GM21786 (cell line): ENCODE measurements around the gene AIMP1.

Experiments
- ATAC-seq: cut with Tn5 transposase; IDR thresholded peaks from one replicate; pipeline ENCODE4 v1.9.1; 2021; ENCODE audit not compliant: unreplicated experiment

Gene AIMP1

GRCh38 chr4:106315968-106316772 is at the start of gene AIMP1, which contains the start of gene TBCK:
TSS of gene AIMP1 (plus strand) at chr4:106316550. CDS start at chr4:106325010, 8,460 bp downstream.
TSS of gene TBCK (minus strand) at chr4:106316209. CDS start at chr4:106308960, 7,249 bp downstream.
- ATAC-seq: peak; percentile 81

DNA sequence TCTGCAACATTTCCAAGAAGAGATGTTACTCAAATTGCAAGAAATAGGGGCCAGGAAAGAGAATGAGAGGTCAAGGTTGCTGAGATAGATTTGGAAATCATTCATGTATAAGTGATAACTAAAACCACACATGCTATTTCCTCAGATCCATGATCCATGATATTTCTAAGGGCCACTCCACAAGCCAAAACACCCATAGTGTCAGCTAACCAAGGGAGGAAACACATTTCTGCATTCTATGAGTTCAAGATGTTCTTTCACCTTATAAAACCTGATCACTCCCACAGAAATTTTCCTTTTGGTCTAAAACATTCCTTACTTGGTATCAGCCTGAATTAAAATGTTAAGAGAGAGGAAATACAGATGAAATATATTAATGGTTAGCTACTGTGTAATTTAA is 47.6 kb upstream of the AIMP1 start:
- no peak for ATAC-seq

GRCh38 chr4:106269711-106270110 is 46.6 kb upstream of the AIMP1 start:
- ATAC-seq: no peak

DNA sequence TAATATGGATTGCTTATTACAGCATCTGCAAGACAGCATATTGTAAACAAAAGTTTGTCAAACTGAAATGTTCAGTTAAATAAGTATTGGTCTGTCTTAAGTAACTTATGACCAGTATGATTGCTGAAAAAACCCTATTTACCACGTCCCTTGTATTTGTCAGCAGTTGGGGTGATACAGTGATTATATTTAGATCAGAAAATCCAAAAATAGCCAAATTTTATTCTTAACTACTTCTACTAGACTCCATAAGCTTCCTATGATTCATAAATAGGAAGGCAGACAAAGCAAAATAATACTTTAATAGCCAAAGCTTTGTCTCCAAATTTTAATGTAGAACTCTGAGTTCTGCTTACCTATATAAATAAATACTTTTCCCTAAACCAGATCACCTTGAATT is 45.6 kb upstream of the AIMP1 start:
- no peak for ATAC-seq

DNA sequence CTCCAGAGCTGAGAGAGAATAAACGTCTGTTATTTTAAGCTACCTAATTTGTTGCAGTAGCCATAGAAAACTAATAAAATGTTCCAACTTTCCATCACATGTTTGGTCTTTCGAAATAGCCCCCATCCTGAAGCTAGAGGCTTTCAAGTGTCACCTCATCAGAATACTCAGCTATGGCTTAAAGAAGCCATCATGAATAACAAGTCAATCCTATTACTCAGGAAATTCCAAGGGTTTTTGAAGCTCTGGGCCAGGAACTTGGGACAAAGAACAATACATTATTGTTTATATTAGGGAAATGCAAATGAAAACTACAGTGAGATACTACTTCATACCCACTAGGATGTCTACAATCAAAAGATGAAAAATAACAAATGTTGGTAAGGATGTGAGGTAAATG is 42.5 kb upstream of the AIMP1 start:
- ATAC-seq: no peak

GRCh38 chr4:106277140-106277675 is 39.1 kb upstream of the AIMP1 start:
- ATAC-seq: no peak

DNA sequence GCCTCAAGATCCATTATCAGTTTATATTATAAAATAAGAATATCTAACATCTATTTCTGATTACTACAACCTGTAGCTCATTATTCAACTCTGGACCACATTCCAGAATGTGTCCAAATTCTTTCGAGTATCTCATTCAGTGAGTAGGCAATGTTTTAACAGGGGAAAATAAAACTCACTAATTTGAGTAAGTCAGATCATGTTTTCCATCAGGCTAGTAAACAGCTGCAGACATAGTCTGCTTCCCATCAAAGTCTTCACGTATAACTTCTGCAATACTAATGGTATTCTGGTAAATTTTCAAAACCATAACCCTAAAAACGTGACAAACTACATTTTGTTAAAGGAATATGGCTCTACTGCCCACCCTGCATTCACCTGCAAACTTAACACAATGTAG is 32.1 kb upstream of the AIMP1 start:
- ATAC-seq: no peak

- no peak for ATAC-seq
Measured at GRCh38 chr4:106286611-106287010, 29.7 kb upstream of the AIMP1 start.

- ATAC-seq: no peak
Measured at GRCh38 chr4:106287353-106287969, 28.9 kb upstream of the AIMP1 start.

DNA sequence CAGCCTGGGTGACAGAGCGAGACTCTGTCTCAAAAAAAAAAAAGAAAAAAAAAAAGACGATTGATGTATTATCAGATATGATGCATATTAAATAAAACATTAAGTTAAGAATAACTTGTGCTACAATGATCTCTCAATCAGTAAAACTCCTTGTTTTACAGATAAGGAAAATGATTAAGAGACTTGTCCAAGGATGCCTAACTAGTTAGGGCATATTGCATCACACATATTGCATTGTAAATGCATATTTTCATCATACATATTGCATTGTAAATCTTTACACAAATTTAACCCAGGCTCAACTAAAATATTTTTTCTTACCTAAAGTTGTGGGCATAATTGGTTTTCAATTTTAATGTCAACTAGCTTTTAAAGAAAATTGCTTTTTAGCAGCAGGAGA is 26.6 kb upstream of the AIMP1 start:
- no peak for ATAC-seq

DNA sequence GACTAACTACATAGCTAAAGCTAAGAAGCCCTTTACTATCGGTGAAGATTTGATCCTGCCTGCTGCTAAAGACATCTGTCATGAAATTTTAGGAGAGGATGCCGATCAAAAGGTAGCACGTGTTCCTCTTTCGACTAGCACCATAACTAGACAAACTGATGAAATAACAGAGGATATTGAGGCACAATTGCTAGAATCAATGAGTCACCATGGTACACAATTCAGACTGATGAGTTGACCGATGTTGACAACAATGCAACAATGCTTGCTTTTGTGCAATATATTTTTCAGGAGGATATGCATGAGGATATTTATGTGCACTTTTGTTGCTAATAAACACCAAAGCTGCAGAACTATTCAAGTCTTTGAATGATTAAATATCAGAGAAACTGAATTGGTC is 24.7 kb upstream of the AIMP1 start:
- ATAC-seq: no peak

DNA sequence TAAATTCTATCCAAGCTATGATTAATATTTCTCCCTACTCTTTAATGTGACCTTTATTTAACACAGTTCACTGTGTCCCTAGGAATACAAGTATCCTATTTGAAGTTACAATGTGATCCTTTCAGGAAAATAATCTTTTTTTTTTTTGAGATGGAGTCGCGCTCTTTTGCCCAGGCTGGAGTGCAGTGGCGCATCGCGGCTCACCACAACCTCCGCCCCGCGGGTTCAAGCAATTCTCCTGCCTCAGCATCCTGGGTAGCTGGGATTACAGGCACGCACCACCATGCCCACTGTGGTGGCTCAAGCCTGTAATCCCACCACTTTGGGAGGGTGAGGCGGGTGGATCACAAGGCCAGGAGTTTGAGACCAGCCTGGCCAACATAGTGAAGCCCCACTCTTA is 22.3 kb upstream of the AIMP1 start:
- no peak for ATAC-seq

DNA sequence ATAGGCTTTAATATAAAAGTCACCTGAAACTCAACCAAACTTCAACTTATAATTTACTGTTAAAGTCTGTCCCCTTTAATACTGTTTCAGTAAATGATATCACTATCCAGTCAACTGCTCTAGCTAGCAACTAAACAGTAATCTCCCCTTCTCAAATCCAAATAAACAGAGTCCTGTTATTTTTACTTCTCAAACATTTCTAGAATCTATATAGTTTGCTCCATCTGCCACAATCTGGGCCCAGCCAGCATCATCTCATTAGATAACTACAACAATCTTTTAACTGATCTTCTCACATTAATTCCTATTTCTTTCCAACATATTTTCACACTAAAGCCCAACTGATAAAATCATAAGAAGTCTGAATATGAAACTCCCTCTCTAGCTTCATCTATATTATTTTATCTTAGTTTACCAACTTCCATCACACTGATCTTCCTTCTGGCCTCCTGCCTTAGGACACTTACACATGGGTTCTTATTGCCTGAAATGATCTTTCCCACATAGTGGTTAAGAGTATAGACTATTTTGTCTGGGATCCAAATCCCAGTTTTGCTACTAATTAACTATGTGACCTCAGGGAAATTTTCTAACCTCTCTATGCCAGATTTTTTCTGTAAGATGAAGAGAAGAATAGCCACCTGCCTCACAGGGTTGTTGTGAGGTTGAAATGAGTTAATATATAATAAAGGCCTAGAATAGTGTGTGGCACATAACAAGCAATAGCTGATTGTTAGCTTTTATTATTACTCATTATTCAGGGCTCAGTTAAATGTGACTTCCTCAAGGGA is 18.9 kb upstream of the AIMP1 start:
- no peak for ATAC-seq

- no peak for ATAC-seq
Measured at GRCh38 chr4:106299977-106300376, 16.4 kb upstream of the AIMP1 start.

DNA sequence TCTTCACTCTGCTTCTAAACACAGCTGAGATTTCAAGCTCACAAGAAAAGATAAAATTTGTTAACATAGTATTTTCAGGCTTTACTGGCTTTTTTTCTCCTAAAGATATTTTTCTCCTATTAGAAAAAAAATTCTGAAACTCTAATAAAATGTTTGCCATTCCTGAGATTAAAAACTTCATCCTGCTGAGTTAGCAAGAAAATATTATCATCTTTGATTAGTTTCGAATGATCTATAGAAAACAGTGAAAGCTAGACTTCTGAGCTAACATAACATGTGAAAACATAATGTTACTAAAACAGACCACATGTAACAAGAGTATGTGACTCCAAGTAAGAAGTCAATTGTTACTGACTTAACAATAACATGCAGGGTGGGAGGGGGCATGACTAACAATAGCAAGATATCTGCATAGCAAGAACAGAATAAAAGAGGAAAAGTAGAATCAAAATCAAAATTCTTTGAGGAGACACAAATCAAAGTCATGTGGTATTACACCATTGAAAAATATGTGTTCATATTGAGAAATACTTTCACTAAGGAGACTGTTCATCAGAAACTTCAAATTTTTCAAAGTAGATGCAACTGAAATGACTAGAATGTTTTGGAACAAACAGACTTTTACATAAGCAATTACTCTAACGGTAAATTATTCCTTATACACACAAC is 14.8 kb upstream of the AIMP1 start:
- ATAC-seq: no peak

DNA sequence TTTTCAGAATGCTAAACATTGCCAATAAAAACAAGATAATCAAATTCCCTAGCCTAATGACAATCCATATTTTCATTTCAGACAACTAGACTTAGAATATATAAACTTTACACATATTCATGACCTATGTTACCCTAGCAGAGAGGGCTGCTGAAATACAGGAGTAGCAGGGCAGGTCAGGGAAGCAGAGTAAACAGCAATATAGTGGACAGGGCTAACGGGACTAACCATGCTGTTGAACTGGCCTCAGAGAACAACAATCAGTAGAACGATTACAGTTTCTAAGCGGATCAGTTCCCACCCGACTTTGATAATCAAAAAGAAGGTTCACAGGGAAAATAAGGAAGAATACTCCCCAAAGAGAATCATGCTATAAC is 14.3 kb upstream of the AIMP1 start:
- no peak for ATAC-seq

GRCh38 chr4:106303548-106304281 is 12.6 kb upstream of the AIMP1 start:
- no peak for ATAC-seq

- no peak for ATAC-seq
Measured at GRCh38 chr4:106304632-106305031, 11.7 kb upstream of the AIMP1 start.

GRCh38 chr4:106305435-106306055 is 10.8 kb upstream of the AIMP1 start:
- no peak for ATAC-seq

DNA sequence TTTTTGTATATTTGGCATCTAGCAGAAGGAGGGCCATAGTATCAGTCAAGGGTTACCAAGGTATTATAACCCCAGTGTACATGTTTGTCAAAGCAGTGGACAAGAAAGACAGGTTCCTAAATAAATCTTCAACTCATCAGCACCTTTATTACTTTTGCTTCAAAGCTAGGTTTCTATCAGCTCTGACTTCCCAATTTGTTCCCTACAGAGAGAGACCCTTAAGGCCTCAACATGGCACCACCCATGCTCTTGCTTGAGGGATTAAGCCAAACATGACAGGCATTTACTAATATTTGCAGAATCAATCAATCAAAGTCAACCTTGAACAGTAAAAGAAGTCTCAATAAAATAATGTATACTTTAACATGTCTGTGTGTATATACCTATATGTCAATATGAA is 9.8 kb upstream of the AIMP1 start:
- no peak for ATAC-seq
